HG02571 (cell line): ENCODE measurements around the gene POMT1.
A peak's percentile ranks its signal among the peaks of the same experiment; 100 is the strongest.
"Not testable (repeated sequence)": the region's sequence is repeated elsewhere in the genome, so short reads cannot be mapped to it uniquely, and the experiment has no call there.

ENCODE experiments used
- ATAC-seq: cut with Tn5 transposase; IDR thresholded peaks from one replicate; pipeline ENCODE4 v1.9.1; 2021; ENCODE audit warnings: mild to moderate bottlenecking, moderate library complexity; ENCODE audit not compliant: unreplicated experiment

POMT1 gene, protein sequence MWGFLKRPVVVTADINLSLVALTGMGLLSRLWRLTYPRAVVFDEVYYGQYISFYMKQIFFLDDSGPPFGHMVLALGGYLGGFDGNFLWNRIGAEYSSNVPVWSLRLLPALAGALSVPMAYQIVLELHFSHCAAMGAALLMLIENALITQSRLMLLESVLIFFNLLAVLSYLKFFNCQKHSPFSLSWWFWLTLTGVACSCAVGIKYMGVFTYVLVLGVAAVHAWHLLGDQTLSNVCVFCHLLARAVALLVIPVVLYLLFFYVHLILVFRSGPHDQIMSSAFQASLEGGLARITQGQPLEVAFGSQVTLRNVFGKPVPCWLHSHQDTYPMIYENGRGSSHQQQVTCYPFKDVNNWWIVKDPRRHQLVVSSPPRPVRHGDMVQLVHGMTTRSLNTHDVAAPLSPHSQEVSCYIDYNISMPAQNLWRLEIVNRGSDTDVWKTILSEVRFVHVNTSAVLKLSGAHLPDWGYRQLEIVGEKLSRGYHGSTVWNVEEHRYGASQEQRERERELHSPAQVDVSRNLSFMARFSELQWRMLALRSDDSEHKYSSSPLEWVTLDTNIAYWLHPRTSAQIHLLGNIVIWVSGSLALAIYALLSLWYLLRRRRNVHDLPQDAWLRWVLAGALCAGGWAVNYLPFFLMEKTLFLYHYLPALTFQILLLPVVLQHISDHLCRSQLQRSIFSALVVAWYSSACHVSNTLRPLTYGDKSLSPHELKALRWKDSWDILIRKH

DNA sequence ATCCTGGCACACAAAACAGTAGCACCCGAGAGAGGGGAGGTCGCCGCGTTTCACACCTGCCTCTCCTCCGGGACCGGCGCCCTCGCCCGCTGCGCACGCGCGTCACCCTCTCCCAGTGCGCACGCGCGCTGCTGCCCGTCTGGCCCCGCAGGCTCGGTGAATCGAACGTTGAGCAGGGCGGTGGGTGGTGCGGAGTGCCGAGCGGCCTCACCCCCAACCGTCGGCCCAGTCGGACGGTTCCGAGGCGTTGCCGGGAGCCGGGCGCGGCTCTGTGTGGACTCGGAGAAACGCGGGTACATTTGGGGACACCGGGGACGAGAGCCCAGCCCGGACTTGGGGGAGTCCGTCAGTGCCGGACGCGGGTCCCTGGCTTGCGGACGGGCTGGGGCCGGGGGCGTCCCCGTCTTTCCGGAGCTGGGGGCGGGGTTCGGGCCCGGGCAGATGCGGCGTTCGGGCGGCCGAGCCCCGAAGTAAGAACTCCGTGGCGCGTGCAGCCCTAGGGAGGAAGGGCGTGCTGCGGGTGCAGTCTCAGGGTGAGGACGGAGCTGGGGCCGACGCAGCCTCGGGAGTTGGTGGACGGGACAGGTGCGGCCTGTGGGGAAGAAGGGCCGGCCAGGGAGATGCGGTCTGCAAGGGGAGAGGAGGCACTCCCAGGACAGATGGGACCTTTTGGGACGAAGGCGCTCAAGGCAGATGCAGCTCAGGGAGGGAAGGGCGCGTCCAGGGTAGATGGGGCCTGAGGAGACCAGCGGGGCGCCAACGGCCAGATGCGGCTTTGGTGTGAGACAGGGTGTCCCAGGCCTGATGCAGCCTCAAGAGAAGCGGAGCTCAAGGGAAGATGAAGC is at the start of gene POMT1:
Gene POMT1 (plus strand): TSS at position 138 of the 845 bp plus-strand sequence. CDS start 1,301 bp downstream, outside the sequence.
- ATAC-seq = peak; percentile 81

DNA sequence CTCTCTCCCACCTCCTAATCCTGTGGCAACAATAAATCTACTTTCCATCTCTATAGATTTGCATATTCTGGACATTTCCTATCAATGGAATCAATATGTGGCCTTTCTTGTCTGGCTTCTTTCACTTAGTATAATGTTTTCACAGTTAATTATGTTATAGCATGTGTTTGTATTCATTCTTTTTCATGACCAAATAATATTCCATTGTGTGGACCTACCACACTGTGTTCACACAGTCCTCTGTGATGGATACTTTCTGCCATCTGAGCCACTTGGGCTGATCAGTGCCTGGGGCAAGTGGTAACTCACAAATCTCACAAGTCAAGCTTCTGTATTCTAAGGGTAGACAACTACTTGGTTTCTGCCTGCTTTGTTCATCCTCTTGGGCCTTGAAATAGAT is 48.7 kb upstream of the POMT1 start:
- no peak for ATAC-seq

DNA sequence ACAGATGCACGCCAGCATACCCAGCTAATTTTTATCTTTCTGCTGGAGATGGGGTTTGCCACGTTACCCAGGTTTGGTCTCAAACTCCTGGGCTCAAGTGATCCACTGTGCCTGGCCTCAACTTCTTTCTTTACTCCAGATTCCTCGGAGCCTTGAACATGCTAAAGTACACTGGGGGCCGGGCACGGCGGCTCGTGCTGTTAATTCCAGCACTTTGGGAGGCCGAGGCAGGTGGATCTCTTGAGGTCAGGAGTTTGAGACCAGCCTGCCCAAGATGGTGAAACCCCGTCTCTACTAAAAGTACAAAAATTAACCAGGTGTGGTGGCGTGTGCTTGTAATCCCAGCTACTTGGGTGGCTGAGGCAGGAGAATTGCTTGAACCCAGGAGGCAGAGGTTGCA is 47.1 kb upstream of the POMT1 start:
- ATAC-seq = not testable (repeated sequence)

DNA sequence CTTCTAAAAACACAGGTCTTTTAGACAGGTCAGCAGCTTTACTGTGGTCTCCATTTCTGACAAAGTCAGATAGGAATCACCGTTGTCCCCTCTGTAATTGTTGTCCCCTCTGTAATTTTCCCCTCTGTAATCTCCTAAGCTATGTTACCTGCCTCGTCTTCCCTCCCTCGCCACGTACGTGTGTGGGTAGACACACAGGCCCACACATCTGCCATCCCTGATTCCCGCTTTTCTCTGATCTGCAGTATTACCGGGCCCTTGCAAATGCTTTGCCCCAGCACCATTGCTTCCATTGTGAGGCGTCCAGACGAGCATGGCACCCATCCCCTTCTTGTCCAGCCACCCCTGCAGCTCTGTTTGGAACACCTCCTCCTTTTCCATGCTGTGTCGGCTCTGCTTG is 45.0 kb upstream of the POMT1 start:
- no peak for ATAC-seq

DNA sequence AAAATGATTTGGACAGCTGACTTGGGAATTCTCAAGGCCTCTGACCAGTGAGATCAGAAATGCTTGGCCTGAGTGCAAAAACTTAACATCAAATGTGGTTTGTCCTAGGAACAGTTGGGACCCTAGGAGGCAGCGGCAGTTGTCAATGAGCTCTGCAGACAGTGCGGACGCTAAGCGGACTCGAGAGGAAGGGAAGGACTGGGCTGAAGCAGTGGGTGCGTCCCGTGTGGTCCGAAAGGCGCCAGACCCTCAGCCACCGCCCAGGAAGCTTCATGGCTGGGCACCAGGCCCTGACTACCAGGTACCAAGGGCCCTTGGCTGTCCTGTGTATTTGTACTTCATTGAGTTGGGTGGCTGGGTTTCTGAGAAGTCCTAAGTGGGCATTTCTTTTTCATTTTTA is 43.7 kb upstream of the POMT1 start:
- ATAC-seq = no peak

DNA sequence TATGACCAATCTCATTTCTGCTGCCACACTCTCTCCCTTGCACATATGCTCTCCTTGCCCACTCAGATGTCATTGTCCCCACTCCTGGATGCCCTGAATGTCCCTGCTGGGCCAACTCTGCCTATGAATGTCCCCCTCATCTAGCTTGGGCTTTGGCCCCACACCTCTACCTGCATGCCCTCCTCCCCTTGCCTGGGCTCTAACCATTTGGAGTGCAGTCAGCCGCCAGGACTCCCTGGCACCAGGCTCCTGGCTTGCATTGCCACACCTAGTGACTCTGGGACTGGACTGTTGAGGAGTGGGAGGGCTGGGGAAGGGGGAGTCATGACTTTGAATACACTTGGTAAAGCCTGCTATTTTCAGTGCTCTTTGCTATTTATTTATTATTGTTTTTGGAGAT is 41.6 kb upstream of the POMT1 start:
- no peak for ATAC-seq

DNA sequence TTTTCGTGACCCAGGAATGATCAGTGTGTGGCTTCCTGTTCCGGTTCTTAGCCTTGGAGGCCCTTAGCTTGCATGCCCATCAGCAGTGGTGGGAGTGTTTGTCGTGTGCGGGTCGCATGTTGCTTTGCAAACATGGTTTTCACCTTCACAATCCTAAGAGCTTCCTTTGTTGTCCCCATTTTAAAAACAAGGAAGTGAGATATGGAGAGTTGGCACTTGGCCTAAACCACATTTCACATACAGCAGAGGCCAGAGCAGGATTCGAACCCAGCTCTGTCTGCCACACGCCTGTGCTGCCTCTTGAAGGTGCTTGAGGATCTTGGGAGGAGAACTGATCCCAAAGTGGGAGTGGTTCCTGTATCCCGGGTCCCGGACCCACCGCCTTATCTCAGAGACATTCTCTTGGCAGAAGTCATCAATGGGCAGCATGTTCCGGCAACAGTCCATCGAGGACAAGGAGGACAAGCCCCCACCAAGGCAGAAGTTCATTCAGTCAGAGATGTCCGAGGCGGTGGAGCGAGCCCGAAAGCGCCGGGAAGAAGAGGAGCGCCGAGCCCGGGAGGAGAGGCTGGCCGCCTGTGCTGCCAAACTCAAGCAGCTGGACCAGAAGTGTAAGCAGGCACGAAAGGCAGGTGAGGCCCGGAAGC is 38.2 kb upstream of the POMT1 start:
- no peak for ATAC-seq

DNA sequence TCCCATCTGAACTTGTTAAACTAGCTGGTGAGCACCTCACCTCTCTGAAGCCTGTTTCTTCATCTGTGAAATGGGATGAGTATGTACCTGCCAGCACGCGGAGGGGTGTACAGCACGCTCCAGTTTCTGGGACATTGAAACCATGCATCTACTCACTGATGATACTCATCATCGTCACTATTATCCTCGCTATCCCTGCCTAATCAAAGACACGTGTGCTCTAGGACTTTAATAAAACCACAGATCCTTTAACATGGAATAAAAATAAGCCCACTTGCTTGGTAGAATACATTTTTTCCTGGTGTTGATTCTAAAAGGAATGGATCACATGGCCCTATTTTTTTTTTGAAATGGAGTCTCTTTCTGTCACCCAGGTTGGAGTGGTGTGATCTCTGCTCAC is 37.3 kb upstream of the POMT1 start:
- ATAC-seq = no peak

DNA sequence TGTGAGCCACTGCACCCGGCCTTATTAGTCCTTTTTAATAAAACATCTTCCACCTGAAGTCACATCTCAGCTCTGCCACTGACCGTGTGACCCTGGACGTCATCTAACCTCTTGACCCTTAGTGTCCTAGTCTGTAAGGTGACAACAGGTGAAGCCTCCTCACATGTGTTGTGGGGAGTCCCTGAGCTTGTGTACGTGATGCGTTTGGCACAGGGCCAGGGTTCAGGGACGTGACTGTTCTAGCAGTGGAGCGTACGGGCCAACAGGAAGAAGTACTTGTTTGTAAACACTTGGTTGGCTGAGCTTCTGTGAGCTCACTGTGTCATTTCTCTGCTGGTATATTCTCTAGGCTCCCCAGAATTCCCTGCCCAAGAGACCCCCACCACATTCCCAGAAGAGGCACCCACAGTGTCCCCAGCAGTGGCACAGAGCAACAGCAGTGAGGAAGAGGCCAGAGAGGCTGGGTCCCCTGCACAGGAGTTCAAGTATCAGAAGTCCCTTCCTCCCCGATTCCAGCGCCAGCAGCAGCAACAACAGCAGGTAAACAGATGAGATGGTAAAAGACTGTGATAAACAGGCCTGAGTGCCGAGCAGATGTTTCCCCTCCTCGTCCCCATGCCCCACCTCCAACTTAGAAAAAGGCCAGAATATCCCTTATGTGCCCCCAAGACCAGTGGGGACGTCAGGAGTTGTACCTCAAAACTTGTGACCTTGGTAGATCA is 35.3 kb upstream of the POMT1 start:
- ATAC-seq = no peak

DNA sequence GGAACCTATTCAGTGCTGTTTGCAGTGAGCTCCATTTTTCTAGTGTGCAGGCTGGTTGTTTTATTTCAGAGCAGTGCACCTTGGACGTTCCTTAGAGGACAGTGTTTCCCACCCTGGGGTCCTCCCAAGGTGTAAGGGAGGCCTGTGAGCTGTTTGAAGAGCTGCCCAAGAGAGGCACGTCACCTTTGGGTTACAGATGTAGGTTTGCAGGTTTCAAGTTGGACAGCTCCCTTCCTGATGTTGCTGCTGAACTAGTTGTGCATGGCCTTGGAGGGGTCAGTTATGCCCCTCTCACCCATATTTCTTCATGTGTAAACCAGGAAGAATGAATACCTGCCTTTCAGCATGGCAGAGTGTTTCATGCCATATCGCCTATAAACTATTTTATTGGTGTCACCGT is 34.7 kb upstream of the POMT1 start:
- no peak for ATAC-seq

DNA sequence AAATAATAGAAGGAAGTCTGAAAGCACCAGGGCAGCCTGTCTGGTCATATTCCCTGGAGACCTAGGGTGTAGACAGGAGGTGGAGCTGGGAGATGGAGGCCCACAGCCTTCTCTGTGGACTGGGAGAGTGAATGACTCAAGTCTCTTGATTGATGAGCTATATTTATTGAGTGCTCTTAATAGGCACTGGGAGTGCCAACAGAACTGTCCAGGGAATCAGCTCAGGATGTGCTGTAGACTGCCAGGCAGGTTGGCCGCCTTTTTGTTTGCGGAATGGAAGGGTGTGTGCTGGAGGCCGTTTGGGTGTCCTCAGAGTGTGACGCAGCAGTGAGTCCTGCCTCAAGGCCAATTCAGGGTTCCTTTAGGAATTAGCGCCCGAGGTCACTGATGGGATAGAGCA is 33.4 kb upstream of the POMT1 start:
- ATAC-seq = no peak

DNA sequence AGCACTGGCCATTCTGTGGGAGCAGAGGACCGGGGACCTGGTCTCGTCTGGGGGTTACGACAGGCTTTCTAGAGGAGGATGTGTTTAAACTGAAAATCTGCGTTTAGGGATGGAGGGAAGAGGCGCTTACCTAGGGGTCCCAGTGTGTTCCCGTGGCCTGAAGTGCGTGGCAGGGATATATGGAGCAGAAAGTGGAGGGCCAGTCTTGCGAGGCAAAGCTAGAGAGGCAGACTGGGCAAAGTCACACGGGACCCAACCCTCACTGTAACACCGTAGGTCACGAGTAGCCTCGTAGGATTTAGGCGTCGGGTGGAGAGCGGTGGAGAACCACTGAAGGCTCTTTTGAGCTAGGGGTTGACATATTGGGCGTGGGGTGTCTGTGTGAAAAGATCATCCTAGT is 32.8 kb upstream of the POMT1 start:
- ATAC-seq = no peak

DNA sequence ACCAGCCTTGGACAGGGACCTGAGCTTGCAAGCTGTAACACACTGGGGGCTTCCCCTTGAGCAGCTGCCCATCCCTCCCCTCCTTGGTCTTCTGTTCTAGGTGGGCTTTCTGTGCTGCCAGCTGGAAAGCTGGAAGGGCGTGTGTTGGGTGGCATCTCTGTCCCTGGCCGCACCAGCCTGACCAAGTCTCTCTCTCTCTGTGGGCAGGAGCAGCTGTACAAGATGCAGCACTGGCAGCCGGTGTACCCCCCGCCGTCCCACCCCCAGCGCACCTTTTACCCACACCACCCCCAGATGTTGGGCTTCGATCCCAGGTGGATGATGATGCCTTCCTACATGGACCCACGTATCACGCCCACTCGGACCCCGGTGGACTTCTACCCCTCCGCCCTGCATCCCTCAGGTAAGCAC is 32.1 kb upstream of the POMT1 start:
- no peak for ATAC-seq

DNA sequence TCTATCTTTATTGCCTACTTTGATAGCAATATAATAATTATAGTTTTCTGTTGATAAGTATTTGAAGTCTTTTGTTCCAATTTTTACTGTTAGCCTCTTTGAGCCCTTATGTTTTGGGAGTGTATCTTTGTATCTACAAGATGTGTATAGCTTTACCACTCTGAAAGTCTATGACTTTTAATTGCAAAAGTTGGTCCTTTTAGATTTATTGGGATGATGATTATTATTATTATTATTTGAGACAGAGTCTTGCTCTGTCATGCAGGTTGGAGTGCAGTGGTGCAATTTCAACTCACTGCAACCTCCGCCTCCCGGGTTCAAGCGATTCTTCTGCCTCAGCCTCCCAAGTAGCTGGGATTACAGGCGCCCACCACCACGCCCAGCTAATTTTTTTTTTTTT is 30.6 kb upstream of the POMT1 start:
- ATAC-seq = not testable (repeated sequence)

DNA sequence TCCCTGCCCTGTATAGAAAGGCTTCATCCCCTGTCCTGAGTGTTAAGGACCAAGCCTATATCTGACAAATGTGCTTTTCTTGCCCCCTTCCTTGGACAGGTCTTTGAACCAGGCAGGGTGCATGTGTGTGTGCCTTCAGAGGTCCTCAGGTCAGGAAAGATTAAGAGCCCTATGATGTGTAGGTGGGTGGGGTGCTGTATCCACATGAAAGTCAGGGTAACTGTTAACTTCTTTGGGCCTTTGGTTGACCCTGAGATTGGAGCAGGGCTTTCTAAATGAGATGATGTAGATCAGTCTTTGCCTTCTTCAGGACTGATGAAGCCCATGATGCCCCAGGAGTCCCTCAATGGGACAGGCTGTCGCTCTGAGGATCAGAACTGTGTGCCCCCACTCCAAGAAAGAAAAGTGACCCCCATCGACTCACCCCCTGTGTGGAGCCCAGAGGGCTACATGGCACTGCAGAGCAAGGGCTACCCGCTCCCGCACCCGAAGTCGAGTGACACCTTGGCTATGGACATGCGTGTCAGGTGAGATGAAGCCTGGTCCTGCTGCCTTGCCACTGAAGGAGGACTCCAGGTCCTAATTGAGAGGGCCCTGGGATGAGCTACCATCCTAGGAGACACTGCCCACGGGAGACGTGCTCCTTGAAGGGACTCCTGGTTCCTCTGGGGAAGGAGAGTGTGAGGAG is 29.4 kb upstream of the POMT1 start:
- no peak for ATAC-seq

DNA sequence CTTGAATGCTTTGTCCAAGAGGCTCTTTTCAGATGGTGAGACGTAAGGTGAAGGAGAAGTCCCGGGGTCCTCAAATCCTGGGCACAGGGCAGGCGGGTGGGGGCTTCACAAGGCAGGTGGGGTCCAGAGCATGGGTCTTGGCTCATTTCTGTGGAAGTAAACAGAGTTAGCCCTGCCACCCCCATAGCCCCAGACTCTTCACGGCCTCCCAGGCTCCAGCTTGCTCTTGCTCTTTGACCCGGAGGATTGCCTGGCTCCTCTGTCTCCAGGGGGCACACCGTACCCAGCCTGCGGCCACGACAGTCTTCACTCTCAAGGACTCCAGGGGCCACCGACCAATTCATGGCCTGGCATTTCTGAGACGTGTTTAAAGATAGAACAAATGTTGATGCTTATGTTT is 28.8 kb upstream of the POMT1 start:
- ATAC-seq = no peak

DNA sequence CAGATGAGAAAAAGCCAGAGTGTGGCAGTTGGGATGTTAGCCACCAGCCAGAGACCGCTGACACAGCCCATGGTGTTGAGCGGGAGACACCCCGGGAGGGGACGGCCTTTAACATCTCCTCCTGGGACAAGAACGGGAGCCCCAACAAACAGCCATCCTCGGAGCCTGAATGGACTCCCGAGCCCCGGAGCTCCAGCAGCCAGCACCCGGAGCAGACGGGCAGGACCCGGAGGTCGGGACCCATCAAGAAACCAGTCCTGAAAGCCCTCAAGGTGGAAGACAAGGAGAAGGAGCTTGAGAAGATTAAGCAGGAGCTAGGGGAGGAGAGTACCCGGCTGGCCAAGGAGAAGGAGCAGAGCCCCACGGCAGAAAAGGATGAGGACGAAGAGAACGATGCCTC is 28.0 kb upstream of the POMT1 start:
- ATAC-seq = no peak

DNA sequence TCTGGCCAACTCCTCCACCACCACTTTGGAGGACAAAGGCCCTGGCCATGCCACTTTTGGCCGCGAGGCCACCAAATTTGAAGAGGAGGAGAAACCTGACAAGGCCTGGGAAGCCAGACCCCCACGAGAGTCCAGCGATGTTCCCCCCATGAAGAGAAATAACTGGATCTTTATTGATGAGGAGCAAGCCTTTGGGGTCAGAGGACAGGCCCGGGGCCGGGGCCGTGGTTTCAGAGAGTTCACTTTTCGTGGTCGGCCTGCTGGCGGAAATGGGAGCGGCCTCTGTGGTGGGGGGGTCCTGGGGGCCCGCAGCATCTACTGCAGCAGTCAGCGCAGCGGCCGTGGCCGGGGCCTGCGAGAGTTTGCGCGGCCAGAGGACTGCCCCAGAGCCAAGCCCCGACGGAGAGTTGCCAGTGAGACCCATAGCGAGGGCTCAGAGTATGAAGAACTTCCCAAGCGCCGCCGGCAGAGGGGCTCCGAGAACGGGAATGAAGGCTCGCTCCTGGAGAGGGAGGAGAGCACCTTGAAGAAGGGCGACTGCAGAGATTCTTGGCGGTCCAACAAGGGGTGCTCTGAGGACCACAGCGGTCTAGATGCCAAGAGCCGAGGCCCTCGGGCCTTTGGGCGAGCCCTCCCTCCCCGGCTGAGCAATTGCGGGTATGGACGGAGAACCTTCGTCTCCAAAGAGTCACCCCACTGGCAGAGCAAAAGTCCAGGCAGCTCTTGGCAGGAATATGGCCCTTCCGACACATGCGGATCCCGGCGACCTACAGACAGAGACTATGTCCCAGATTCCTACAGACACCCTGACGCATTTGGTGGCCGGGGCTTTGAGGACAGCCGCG is 27.4 kb upstream of the POMT1 start:
- no peak for ATAC-seq
